MM.1S (cell line): Measurements from ENCODE around the gene SHC1.

ENCODE experiments used
- CTCF ChIP-seq: fragments of 300-600 bp; sonication (generic); IDR thresholded peaks from 2 replicates; pipeline ENCODE4 v1.5.1; 2016; ENCODE audit warnings: antibody characterized with exemption, low read length, mixed read lengths
- EZH2 ChIP-seq: fragments of 300-600 bp; sonication (generic); optimal IDR thresholded peaks from 2 replicates; pipeline ENCODE3; 2017; ENCODE audit warnings: low read depth, mild to moderate bottlenecking, antibody characterized with exemption, low read length, mixed read lengths
- EZH2phosphoT487 ChIP-seq: fragments of 300-600 bp; sonication (generic); IDR thresholded peaks from 2 replicates; pipeline ENCODE4 v1.6.1; 2018; ENCODE audit warnings: antibody characterized with exemption, low read length

- peak; percentile 22; the same call in 1 of the 2 replicates for TF ChIP-seq CTCF
- TF ChIP-seq EZH2, result no peak
- no peak for TF ChIP-seq EZH2phosphoT487
These were observed 22.4 kb upstream of the SHC1 start for GRCh38 chr1:154992721-154993571.
